ENCODE measurements around the gene ADORA2B. TPM values are rescaled to one million over a fixed set of nuclear protein-coding genes. Genes with fewer than 3 reads are reported as not detected.

The ADORA2B gene
- total and polyA plus RNA-seq, 2 of the 4 experiments (the other 2 are of a cell fraction) = 5.2 to 5.5 TPM

- Histone ChIP-seq H3K56ac (ENCODE audit: extremely low read depth, insufficient read depth, low read length) (no peak overlapping the region), H4K91ac (ENCODE audit: insufficient read depth, low read depth, low read length) (no peak overlapping the region), H3K4me2 (ENCODE audit: low read depth, low read length) (no peak overlapping the region), H3K79me1 (ENCODE audit: low read depth in 1 of 2, low read length in 2 of 2) (peaks cover 11 to 25% of the 10 kb centered on the region in 2 experiments), H4K20me1 (ENCODE audit: insufficient read depth, low read length) (no peaks in the 10 kb centered on the region), H3K9me1 (ENCODE audit: insufficient read depth, low read length) (peaks cover 16% of the 10 kb centered on the region; the same call in 1 of the 2 replicates), H3K18ac (ENCODE audit: low read depth, low read length) (no peak overlapping the region), H2BK15ac (ENCODE audit: low read depth, low read length) (no peak overlapping the region), H3K27me3 (ENCODE audit: control insufficient read depth, insufficient read depth, low read length) (no peaks in the 10 kb centered on the region), H2AK5ac (ENCODE audit: low read depth, low read length) (no peak overlapping the region), H4K5ac (ENCODE audit: low read depth, low read length) (no peak overlapping the region), H3K4me1 (ENCODE audit: control insufficient read depth, insufficient read depth, low read length) (peaks cover 3% of the 10 kb centered on the region; the same call in 1 of the 2 replicates), H2AFZ (replicated peaks; ENCODE audit: low read length, poor library complexity) (no peak overlapping the region), H2BK5ac (ENCODE audit: low read depth, low read length, poor library complexity, severe bottlenecking) (no peak overlapping the region), H3K36me3 (ENCODE audit: control insufficient read depth, insufficient read depth, low read length) (peaks cover 11% of the 10 kb centered on the region), H3K14ac (replicated peaks; ENCODE audit: low read depth, low read length) (no peak overlapping the region; the same call in 1 of the 2 replicates), H3K27ac (ENCODE audit: insufficient read depth, low read length) (no peak overlapping the region), H3K4me3 (ENCODE audit: insufficient read depth, low read depth, low read length) (no peak overlapping the region), H2BK20ac (ENCODE audit: low read depth, low read length) (no peak overlapping the region), H3K23ac (ENCODE audit: low read depth, low read length) (no peak overlapping the region), H3K4ac (ENCODE audit: low read depth, low read length) (no peak overlapping the region), H3K9ac (ENCODE audit: low read depth, low read length) (no peak overlapping the region), H2AK9ac (replicated peaks; ENCODE audit: low read depth, low read length, poor library complexity) (no peak overlapping the region), H3K9me3 (ENCODE audit: control insufficient read depth, insufficient read depth, low read length) (no peaks in the 10 kb centered on the region), H4K8ac (ENCODE audit: low read depth in 2 of 2, low read length in 2 of 2) (no peak overlapping the region), H2BK120ac (ENCODE audit: low read depth, low read length) (no peak overlapping the region)
- no peak for DNase-seq
- BruUV-seq (replicated peaks) = no TSS peak
- in situ Hi-C loops (cut with MboI; ENCODE audit: low sequenced_read_pairs) (loop anchor here (25.0 kb wide), 1 partner anchor 711 kb away; the partner anchor contains the start of gene PMP22), dilution Hi-C loops (cut with HindIII; ENCODE audit: low sequenced_read_pairs, unreplicated experiment) (no loop called here), intact Hi-C loops (cut with micrococcal nuclease) (no loop called here)
- CTCF ChIA-PET = no interaction called here
- TF ChIP-seq MAFK (IDR thresholded peaks at IDR 0.05; ENCODE audit: low read depth, low read length) = no peak
- TF ChIP-seq CEBPB (IDR thresholded peaks at IDR 0.05; ENCODE audit: low read depth, low read length) = no peak
- TF ChIP-seq NFE2L2 (IDR thresholded peaks at IDR 0.05; ENCODE audit: low read depth, low read length) = no peak
- no peak for TF ChIP-seq RAD21 (IDR thresholded peaks at IDR 0.05; ENCODE audit: low read length)
- TF ChIP-seq MXI1 (IDR thresholded peaks at IDR 0.05; ENCODE audit: borderline replicate concordance, low read depth, low read length) = no peak
- TF ChIP-seq SMC3 (IDR thresholded peaks at IDR 0.05; ENCODE audit: low read depth, low read length) = no peak
- no peak for TF ChIP-seq RCOR1 (IDR thresholded peaks at IDR 0.05; ENCODE audit: insufficient replicate concordance, low read length)
- TF ChIP-seq RFX5 (IDR thresholded peaks at IDR 0.05; ENCODE audit: low read depth, low read length) = no peak
- no peak for TF ChIP-seq POLR2A (IDR thresholded peaks at IDR 0.05; ENCODE audit: low read depth, low read length)
- TF ChIP-seq MAZ (IDR thresholded peaks at IDR 0.05; ENCODE audit: borderline replicate concordance, low read depth, low read length) = no peak
- no peak for TF ChIP-seq ELK1 (IDR thresholded peaks at IDR 0.05; ENCODE audit: borderline replicate concordance, low read depth, low read length)
- no peak for TF ChIP-seq USF2 (IDR thresholded peaks at IDR 0.05; ENCODE audit: low read depth, low read length)
- TF ChIP-seq CTCF (conservative IDR thresholded peaks at IDR 0.05; ENCODE audit: low read depth, low read length) = no peak
- no peak for TF ChIP-seq CHD1 (IDR thresholded peaks at IDR 0.05; ENCODE audit: low read depth, low read length)
- no peak for TF ChIP-seq BHLHE40 (IDR thresholded peaks at IDR 0.05; ENCODE audit: low read depth, low read length)
- no peak for TF ChIP-seq FOS (IDR thresholded peaks at IDR 0.05; ENCODE audit: low read depth, low read length)
- POLR2A ChIA-PET (ENCODE audit: unreplicated experiment) = no interaction called here
- ATAC-seq (ENCODE audit: low read depth) = peak; percentile 66
These were observed 28.1 kb downstream of the ADORA2B start for GRCh38 chr17:15973016-15973415.

Data from IMR-90 (cell line).